H54 (cell line): ENCODE data around the gene FAM72B.
A peak's percentile ranks its signal among the peaks of the same experiment; 100 is the strongest.
"Not testable (repeated sequence)": the region's sequence is repeated elsewhere in the genome, so short reads cannot be mapped to it uniquely, and the experiment has no call there.

Experiments used
- DNase-seq: peaks from one replicate; pipeline ENCODE4 v3.0.0; 2011; ENCODE audit warnings: low spot score, mixed read lengths; ENCODE audit not compliant: insufficient read length
- FAIRE-seq: peaks from 3 replicates; lab custom pipeline; 2011; peaks lifted over from hg19 to GRCh38; lab: Jason Lieb, UNC

FAM72B gene

GRCh38 chr1:121200985-121201981, 17.1 kb upstream of the FAM72B start:
- not testable (repeated sequence) for DNase-seq, FAIRE-seq

DNA sequence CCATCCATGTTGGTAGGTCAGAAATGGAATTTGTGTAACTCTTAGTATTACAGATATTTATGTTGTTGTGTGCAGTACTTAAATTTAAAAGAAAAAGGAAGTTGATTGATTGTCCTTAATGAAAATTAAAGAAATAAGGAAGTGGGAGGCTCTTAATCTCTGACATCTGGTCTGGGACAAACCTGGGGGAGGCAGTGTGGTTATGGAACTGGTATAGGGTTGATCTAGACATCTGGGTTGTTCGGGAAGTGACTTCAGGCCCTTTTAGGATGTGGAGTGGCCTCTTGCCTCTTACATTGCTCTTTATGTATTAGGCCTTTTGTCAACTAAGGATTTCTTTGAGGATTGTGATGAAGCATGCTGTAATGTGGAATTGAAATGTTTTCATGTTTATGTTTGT, 16.1 kb upstream of the FAM72B start:
- not testable (repeated sequence) for FAIRE-seq, DNase-seq

GRCh38 chr1:121199763-121200162, 15.6 kb upstream of the FAM72B start:
- not testable (repeated sequence) for FAIRE-seq, DNase-seq

DNA sequence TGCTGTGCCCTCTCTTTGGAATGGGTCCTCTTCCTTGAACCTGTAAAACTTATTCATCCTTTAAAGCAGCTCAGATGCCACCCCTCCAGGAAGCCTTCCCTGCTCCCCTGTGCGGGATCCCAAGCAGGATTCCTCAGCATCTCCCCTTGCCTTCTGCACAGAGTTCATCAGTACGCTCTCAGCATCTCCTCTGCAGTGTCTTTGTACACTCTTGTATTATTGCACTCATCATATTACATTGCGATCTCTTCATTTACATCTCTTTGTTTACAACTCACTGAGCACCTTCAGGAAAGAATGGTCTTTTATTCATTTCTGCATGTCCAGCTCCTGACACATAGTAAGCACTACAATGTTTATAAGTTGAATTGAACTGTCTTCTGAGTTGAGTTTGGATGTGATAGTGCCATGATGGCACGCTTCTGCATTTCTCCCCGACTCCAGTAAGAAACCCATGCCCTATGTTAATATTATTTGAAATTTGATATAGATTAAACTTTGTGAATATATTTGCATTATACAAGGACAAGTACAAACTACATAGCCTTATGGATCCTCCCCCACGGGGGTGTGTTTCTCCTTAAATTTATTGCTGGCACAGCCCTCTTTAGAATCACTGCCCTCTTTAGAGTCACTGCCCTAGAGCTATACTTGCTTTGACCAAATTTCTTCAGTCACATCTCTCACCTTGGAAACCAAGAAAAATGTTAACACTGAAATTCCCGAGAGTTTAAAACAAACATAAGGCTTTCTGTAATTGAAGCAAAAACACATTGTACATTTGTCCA, 13.1 kb upstream of the FAM72B start:
- DNase-seq, FAIRE-seq: not testable (repeated sequence)

DNA sequence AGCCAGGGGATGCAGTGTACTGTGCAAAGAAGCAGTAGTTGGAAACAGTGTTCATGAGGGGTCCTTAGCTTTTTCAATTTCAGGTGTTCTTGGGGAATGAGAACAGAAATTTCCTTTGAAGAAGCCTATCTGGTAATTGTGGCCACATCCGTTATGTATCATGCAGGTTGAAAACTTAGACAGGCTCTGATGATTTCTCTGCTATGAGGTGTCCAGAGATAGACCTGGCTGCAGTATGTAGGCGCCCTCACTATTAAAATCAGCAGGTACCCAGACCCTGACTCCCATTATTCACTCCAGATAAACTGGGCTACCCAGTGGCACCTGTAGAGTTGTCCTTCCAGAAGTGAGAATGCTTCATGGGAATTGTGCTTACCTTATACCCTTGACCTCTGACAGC, 8.4 kb upstream of the FAM72B start:
- DNase-seq, FAIRE-seq: not testable (repeated sequence)

DNA sequence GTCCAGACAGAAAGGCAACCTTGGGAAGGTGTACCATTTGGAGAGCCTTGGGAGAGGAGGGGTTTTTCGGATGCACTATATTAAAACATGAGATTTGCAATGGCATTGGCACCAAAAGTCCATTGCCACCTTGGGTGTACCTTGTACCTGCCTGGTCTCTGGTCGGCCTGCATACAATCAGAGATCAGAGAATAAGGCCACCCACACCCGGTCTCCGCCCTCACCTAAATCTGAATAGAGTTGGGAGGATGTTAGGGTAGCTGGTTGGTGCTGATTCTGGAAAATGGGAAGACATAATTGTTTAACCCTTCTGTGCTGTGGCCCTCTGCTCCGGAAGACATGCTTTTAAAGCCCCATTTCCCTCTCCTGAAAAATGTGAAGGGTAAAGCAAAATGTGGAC, 3.8 kb upstream of the FAM72B start:
- FAIRE-seq, DNase-seq: not testable (repeated sequence)

- FAIRE-seq = not testable (repeated sequence)
Observed at GRCh38 chr1:121186191-121186590, 2.1 kb upstream of the FAM72B start.

DNA sequence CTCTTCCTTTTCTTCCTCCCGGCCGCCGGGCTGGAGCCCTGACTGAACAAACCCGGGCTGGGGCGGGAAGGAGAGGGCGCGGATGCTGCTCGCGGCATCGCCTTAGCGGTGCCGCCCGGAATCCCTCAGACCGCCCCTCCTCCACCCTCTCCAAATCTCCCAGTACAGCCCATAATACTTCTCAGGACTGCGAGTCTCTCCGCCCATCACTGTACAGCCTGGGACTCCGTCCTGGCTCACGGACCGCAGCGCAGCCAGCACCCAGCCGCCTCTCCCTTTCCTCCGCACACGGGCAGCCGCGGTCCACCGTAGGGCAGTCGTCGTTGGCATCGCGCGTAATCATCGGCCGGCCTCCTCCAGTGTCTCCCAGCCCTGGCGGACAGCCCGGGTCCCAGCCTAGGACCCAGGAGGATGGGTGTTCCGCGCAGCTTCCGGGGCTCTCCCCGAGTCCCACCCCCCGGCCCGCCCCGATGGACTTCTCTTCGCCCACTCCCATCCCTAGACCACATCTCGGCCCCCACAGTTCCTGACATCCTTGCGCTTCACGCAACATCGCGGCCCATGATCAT, 1.1 kb upstream of the FAM72B start:
- not testable (repeated sequence) for DNase-seq
- FAIRE-seq = peak; percentile 98

More at GRCh38 chr1:121186191-121186590, 2.1 kb upstream of the FAM72B start:
- DNase-seq = not testable (repeated sequence)

DNA sequence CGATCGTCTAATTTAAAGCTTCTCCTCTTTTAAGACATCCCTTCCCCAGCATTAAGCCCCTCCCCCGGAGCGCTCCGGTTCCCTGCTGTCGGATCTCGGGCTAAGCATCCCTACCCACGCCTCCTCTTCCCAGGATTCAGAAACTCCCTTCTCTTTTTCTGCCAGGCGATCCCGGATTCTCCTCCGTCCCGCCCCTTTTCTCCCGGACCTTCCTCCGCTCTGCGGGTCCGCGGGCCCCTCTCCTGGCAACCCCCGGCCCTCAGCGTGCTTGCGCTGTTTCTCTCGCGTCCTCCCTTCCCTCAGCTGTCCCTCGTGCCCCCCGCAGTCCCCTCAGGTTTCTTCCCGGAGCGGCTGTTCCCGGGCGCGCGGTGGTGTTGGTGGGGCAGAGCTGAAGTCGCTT, 273 bp downstream of the FAM72B start:
- FAIRE-seq, DNase-seq: not testable (repeated sequence)

DNA sequence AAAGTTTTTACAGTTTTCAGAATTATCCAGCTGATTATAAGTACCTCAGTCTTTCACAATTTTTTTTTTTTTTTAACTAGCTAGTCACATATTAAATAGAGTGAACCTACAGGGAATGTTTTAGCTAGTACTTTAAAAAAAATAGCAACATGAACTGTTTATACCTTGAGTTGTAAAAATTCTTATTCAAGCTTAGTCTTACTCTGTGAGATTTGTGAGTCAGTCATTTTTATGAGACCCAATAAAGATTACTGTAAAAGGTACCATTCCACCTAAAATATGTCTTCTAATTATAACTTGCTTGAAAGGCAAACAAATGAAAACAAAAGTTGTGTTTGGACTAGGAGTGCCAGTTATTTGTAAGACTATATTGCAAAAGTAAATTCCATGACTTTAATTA, 5.9 kb downstream of the FAM72B start:
- not testable (repeated sequence) for DNase-seq, FAIRE-seq

DNA sequence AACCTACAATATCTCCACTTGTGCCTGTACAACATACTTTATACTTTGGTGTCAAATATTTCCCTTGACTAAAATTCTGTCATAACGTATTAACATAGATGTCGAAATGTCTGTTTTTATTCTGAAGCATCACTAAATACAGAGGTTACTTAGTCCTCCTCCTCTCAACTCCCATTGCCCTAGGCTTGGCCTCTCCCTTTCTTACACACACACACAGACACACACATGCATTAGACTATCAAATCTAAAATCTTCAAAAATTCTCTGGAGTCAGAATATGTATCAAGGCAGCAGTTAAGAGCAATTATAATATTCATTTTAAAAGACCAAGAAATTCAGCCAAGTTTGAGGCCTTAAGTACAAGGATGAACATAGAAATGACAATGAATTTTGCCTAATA, 7.5 kb downstream of the FAM72B start:
- FAIRE-seq, DNase-seq: not testable (repeated sequence)

DNA sequence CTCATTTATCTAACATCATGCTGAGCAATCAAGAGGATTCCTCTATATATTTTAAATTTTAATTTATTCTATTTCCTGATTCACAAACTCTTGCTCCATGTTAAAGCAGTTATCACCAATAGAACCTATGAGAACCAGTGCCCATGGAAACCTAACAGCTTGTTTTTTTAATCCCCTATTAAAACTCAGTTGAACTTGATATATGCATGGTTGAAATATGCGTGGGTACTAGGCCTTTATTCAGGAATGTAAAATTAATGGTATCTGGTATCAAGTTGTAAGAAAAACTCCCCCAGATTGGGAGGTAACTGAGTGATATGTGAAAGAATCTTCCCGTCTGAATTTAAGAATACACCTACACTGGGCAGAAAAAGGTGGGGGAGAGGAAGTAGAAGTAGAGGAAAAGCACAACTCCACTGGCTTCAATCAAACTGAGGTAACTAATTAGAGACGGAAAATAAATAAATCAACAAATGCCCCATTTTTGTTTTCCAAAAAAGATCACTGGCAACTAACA, 15.9 kb downstream of the FAM72B start:
- DNase-seq, FAIRE-seq: not testable (repeated sequence)

DNA sequence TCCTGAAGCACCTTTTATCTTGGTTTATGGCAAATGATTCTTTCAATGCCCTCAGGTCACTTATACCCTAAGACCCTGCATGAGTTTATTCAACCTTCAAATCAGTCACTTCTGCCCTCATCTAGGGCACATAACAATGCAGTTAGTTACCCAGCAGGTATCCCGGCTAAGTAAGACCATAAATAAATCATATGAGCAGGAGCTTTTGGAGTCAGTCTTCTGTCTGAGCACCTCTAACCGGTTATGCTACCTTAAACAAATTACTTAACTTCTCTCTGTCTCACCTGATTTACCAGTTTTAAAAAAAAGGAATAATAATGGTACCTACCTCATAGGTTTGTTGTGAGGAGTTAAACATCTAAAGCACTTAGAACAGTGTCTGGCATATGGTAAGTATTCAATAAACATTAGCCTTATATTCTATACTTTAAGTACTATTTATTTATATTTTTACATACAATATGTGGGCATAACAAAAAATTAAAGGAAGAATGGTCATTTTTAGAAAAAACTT, 16.9 kb downstream of the FAM72B start:
- DNase-seq, FAIRE-seq: not testable (repeated sequence)

DNA sequence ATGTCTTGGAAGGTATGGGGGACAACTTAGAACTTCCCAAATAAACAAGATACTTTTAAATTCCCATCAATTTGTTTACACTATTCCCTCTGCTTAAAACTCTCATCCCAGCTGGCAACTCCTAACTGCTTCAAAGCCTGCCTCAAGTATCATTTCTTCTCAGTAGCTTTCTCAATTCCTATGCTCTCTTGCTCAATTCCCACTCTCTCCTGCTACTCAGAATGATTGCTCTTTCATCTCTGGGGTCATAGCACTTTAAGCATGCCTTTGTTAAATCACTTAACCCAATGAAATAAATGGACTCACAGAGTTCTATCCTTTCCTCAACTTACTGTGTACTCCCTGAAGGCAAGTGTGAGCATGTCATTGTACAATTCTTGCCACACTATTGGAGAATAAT, 18.8 kb downstream of the FAM72B start:
- DNase-seq, FAIRE-seq: not testable (repeated sequence)

DNA sequence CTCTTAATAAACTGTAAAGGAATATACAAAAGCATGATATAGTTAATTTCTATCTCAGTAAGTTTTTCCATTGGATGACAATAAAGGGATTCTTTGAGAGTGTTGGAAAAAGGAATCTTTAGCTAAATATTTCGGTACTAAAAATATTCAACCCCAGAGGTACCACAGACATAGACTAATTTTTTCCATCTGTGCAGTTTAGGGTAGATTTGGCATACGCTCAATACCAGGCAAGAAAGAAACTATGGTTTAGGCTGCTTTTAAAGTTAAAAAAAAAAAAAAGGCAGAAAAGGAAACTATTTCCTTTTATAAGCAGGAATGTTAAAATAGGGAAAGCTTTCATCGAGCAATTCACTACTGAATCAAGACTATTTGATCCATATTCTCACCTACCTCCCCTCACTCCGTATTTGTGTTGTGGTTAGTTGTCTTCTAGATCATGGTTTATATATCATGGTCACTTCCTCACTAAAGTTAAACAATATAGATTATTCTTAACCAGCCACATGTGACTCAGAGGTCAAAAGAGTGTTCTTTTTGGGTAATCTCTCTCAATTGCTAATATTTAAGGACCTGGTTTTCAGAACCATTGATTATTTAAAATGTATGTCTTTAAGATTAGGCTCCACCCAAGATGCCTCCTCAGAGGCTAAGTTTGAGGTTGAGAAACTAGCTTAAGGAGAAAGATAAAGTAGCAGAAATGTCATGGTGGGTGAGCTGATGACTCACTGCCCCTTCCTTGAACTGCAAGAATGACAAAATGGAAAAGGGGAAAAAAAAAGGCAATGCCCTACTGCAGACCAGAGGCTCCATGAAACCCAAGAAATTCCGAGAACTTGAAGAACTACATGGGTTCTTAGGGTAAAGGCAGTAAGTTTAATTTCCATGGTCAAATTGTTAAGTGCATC, 20.0 kb downstream of the FAM72B start:
- not testable (repeated sequence) for DNase-seq, FAIRE-seq

DNA sequence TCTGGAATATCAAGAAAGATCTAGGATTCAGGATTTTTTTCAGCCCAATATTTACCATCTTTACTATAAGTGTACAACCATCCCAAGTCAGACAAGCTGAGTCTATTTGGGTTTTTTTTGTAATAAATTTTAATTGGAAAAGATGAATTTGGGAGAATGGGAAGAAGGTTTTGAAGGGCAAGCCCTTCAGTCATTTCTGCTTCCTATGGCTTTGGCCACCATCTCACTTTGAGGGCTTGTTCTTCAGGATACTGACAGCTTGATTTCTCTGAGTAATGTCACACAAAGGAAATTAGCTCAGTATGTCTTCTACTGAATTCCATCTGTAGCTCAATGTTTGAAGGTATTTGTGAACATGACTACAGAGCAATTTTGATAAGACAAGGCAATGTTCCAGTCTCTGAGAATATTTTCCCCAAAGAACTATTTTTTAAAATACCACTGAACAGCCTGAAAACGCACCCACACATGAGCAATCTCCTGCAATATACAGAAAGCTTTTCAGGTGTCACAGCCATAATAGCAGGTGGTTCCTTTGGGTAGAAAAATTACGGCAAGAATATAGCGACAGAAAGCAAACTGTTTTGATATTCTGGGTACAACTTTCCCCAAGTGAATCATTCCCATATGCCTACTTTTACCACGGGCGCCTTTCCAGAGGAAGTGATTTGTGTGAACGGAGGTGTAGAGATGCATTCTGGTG, 22.8 kb downstream of the FAM72B start:
- not testable (repeated sequence) for DNase-seq, FAIRE-seq

DNA sequence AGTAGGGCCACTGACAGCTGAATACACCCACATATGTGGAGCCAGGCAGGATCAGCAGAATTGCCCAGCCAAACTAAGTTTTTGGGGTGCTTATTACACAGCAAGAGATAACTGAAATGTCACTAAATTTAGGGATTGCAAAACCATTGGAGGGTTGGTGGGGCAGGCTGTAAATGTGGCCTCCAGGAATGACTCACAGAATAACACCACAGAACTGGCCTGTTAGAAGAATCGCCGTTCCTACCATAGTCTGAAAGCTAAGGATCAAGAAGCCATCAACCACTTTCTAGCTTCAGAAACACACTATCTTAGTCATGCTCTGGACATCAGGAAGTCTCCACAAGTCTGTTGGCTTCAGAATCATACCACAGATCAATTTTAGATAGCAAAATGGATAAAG, 24.0 kb downstream of the FAM72B start:
- FAIRE-seq, DNase-seq: not testable (repeated sequence)

DNA sequence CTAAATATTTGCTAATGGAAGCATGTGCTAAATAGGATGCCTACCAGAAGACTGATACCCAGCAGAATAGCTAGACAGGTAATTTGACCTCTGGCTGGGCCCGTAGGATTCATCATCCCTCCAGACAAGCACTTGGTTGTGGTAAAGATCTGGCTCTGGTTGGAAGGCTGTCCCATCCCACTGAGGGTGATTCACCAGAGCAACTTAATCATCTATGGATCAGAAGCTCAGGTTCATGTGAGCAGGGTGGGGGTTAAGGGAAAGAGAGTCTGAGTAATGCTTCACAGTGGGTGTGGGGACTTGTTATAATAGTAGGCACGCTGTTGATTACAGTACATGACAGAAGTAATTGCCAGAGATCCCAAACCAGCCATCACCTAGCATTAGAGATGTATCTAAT, 26.5 kb downstream of the FAM72B start:
- not testable (repeated sequence) for DNase-seq
- peak; percentile 79 for FAIRE-seq
